Measurements from ENCODE around the gene PSMD5. TPM values are rescaled to one million over a fixed set of nuclear protein-coding genes. Genes with fewer than 3 reads are reported as not detected.

PSMD5 gene
- total and polyA plus RNA-seq, 9 of the 15 experiments (the other 6 are each of a cell fraction or from before 2014, with no cell fraction given): 46.4 to 148 (median 76.3) TPM

DNA sequence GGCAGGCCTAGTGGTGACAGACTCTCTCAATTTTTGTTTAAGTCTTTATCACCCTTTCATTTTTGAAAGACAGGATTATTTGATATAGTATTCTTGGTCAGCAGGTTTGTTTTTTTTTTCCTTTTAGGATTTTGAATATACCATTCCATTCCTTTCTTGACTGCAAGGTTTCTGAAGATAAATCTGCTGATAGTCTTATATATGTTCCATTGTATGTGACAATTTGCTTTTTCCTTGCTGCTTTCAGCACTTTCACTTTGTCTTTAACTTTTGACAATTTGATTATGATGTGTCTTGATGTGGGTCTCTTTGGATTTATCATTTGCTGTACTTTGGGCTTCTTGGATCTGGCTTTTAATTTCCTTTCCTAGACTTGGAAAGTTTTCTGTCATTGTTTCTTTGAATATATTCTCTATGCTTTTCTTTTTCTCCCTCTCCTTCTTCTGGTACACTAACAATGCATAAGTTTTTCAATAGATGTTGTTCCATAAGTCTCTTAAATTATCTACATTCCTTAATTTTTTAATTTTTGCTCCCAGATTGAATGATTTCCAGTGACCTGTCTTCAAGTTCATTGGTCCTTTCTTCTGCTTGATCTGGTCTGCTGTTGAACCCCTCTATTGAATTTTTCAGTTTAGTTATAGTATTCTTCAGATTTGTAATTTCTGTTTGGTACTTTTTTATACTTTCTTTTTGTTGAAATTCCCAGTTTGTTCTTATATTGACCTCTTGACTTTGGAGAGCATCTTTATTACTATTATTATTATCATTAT, 34.9 kb downstream of the PSMD5 start (continued):
- no peak for TF ChIP-seq SRSF7 (optimal IDR thresholded peaks at IDR 0.05; ENCODE audit: low read depth, low read length)
- TF ChIP-seq TAL1 (IDR thresholded peaks at IDR 0.05): no peak
- TF ChIP-seq MGA (IDR thresholded peaks at IDR 0.05): no peak
- no peak for TF ChIP-seq YY1 (IDR thresholded peaks at IDR 0.05; ENCODE audit: borderline replicate concordance in 1 of 3, control insufficient read depth in 1 of 3, extremely low read depth in 1 of 3, insufficient read depth in 3 of 3, insufficient read length in 1 of 3, insufficient replicate concordance in 2 of 3, low read depth in 1 of 3, low read length in 2 of 3)
- TF ChIP-seq ZNF311 (CRISPR knock-in tag; IDR thresholded peaks at IDR 0.05): no peak
- TF ChIP-seq THRAP3 (IDR thresholded peaks at IDR 0.05; ENCODE audit: borderline replicate concordance): no peak
- TF ChIP-seq ZNF174 (CRISPR knock-in tag; IDR thresholded peaks at IDR 0.05): no peak
- TF ChIP-seq CC2D1A (IDR thresholded peaks at IDR 0.05): no peak
- TF ChIP-seq TARDBP (IDR thresholded peaks at IDR 0.05): no peak
